Measurements from ENCODE around the gene CMTM4. TPM values are rescaled to one million over a fixed set of nuclear protein-coding genes. Genes with fewer than 3 reads are reported as not detected.
A peak's percentile ranks its signal among the peaks of the same experiment; 100 is the strongest.
"Not testable (repeated sequence)": the region's sequence is repeated elsewhere in the genome, so short reads cannot be mapped to it uniquely, and the experiment has no call there.

CMTM4 gene
- polyA plus RNA-seq, 3 donors, result 65.0 to 73.2 (median 72.8) TPM

GRCh38 chr16:66618588-66619375, 77.8 kb downstream of the CMTM4 start:
- DNase-seq, result no peak

GRCh38 chr16:66617728-66618127, 78.8 kb downstream of the CMTM4 start:
- no peak for DNase-seq

- DNase-seq, result no peak
Observed at GRCh38 chr16:66617010-66617434, 79.5 kb downstream of the CMTM4 start.

- no peak for DNase-seq
Observed at GRCh38 chr16:66616592-66616991, 80.0 kb downstream of the CMTM4 start.

DNA sequence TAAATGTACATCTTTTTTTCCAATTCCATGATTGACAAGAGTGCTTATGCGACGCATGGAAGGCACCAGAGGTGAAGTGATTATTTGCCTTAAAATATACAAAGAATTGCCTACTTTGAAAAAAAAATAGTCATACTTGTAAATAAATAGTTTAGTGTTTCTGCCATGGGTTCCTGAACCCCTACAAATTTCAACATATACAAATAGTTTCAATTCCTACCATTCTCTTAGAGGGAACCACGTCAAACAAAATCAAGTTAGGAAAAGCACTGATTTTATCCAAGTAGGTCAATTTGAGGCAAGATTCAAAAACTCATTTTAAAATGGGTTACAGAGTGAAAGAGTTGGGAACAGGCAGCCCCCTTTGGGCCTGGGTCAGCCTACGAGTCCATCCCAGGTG, 80.4 kb downstream of the CMTM4 start:
- no peak for DNase-seq

GRCh38 chr16:66614161-66614802, 82.3 kb downstream of the CMTM4 start:
- DNase-seq, result no peak

DNA sequence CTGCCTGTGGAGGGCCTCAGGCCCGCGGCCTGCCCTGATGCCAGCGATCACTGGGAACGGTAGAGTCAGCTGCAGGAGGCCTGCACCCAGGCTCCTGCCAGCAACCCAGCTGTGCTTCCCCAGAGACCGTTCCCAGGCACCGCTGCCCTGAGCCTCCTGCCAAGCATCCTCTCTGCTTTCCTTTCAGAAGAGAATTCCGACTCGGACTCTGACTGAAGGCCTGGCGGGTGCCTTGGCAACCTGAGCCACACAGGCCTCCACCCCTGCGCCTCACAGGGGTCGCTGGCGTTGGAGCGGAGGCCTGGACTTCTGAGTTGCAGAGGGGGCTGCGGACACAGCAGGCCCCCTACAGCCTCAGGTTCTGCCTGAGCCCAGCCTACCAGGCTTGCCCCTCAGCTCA, 84.1 kb downstream of the CMTM4 start:
- no peak for DNase-seq

- not testable (repeated sequence) for DNase-seq
Observed at GRCh38 chr16:66611911-66612310, 84.6 kb downstream of the CMTM4 start.

GRCh38 chr16:66610111-66610820, 86.3 kb downstream of the CMTM4 start:
- no peak for DNase-seq

- no peak for DNase-seq
Observed at GRCh38 chr16:66609139-66609510, 87.4 kb downstream of the CMTM4 start.

GRCh38 chr16:66608241-66609138, 88.1 kb downstream of the CMTM4 start:
- peak; percentile 85 for DNase-seq

DNA sequence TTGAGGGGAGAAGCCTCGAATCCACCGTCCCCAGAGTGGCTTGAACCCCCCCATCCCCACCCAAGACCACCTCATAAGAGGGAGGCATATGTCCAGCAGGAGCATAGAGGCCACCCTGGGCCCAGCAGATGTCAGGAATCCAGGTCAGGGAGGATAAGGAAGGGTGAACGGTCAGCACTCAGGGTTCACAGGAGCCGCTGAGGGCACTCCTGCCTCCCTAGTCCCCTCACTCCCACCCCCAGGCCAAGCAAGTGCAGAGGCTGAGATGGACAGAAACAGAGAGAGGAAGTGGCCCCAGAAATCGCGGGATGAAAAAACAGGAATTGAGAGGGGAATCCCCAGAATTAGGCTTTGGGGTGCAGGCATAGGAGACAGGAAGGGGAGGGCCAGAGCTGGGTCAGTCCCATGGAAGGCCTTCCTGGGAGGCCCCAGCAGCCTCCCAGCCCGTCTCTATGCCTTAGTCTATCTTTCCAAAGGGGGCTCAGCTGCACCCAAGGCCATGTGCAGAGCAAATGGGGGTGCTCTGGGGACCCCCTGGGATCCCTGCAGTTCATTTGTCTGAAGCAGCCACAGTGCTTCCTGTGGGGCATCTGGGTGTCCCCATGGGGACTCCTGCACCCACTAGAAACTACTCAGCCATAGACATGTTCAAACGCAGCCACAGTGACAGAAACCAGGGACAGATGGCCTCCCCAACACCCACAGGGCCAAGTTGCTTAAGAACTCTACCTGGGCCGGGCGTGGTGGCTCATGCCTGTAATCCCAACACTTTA, 90.4 kb downstream of the CMTM4 start:
- DNase-seq, result no peak

GRCh38 chr16:66605177-66605978, 91.2 kb downstream of the CMTM4 start:
- peak; percentile 47 for DNase-seq

DNA sequence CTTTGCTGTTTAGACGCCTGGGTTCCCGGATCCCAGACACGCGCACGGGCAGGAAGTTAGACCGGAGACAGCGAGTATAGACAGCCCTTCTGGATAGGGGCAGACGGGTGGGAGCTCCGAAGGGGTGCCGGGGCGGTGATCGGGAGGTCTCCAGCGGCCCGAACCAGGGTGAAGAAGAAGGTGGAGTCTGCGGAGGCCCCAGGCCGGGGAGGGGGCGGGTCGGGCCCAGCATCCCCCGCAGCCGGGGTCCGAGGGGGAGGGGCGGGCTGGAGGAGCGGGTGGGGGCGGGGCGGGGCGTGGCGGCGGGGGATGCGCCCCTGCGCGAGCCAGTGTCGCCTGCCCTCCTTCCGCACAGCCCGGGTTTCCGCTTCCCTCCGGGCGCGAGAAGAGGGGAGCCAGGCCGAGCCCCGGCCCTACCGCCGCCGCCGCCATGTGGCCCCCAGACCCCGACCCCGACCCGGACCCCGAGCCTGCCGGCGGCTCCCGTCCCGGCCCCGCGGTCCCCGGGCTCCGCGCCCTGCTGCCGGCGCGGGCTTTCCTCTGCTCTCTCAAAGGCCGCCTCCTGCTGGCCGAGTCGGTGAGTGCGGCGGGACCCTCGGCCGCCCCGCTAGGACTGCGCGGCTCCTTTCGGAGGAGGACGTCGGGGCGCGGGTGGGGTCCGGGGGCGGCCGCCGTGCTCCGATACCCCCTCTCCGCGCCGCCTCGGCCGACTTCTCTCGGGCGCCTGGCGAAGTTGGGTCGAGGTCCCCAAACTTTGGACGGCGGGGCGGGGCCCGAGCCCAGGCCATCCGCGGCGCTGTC, 92.0 kb downstream of the CMTM4 start, which contains the start of gene CMTM3:
Gene CMTM3 (plus strand): TSS at position 329 of the 801 bp plus-strand sequence. CDS start 102 bp downstream, at position 431.
- peak; percentile 72 for DNase-seq

DNA sequence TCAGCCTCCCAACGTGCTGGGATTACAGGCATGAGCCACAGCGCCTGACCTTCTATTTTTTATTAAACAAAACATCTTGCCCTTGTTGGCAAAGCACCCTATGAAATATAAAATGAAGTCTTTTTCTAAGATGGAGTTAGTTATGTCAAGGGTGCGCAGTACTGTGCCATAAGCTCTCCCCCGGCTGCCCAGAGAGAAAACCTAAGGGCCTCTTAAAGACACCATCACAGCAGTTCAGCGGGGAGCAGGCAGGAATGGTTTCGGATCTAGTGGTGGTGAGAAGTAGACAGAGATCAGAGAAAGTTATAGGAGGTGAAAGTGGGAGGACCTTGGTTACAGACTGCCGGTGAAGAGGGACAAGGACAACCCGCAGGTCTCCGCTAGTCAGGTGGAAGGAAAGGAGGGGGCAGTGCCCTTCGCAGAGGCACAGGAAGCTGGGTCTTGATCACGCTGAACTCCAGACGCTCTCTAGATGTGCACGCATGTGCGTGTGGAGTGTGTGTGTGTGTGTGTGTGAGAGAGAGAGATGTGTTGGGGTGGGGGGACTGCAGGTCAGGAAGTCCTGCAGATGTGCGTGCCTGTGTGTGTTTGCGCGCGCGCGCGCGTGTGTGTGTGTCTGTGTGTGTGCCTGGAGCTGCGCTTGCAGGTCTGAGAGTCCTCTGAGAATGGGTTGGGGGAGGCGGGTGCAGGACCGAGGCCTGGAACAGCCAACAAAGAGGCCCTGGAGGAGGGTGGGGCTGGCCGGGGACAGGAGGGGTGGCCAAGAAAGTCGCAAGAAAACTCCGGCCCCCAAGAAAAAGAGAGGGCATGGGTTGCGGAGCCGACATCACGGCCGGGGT, 92.8 kb downstream of the CMTM4 start:
- peak; percentile 79 for DNase-seq

DNA sequence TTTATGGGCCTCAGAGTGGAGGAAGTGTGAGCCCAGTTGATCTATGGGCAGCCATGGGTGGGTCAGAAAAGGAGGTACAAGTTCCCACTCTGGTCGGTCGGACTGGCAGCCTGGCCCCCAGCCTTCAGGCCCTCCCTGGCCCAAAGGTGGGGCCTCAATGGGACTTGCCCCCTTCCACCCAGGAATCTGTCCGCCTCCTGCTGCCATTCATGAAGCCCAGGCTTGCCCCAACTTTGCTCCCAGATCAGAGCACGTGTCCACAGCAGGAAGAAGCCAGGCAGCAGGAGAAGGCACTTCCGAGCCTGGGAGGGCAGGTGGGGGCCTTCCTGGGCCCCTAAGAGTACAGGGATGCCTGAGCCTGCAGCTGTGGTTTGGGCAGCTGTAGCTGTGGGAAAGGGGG, 95.1 kb downstream of the CMTM4 start:
- no peak for DNase-seq

DNA sequence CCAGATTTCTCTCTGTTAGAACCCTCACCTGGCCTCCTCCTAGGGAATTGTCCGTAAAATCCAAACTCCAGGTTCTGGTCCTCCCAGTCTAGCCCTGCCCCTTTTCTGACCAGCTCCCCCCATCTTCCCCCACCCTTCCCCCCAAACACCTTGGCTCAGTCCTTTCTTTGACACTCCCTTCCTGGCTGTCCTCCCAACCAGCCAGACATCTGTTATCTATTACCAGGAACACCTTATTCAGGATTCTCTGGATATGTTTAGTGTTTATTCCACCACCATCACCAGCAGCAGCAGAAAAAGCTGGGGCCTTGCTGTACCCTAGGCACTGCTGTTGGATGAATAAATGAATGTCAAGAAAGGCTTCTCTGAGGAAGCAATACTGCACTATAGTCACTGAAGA, 96.1 kb downstream of the CMTM4 start:
- no peak for DNase-seq

- no peak for DNase-seq
Observed at GRCh38 chr16:66599726-66600125, 96.8 kb downstream of the CMTM4 start.

Measured in renal pelvis (tissue), 4 donors.